GM21737 (cell line): Measurements from ENCODE around the gene GIGYF1.
"Not testable (repeated sequence)": the region's sequence is repeated elsewhere in the genome, so short reads cannot be mapped to it uniquely, and the experiment has no call there.

Source experiments
- ATAC-seq: cut with Tn5 transposase; IDR thresholded peaks from one replicate; pipeline ENCODE4 v1.9.1; 2021; ENCODE audit warnings: mild to moderate bottlenecking, moderate library complexity; ENCODE audit not compliant: unreplicated experiment

GIGYF1 gene, protein sequence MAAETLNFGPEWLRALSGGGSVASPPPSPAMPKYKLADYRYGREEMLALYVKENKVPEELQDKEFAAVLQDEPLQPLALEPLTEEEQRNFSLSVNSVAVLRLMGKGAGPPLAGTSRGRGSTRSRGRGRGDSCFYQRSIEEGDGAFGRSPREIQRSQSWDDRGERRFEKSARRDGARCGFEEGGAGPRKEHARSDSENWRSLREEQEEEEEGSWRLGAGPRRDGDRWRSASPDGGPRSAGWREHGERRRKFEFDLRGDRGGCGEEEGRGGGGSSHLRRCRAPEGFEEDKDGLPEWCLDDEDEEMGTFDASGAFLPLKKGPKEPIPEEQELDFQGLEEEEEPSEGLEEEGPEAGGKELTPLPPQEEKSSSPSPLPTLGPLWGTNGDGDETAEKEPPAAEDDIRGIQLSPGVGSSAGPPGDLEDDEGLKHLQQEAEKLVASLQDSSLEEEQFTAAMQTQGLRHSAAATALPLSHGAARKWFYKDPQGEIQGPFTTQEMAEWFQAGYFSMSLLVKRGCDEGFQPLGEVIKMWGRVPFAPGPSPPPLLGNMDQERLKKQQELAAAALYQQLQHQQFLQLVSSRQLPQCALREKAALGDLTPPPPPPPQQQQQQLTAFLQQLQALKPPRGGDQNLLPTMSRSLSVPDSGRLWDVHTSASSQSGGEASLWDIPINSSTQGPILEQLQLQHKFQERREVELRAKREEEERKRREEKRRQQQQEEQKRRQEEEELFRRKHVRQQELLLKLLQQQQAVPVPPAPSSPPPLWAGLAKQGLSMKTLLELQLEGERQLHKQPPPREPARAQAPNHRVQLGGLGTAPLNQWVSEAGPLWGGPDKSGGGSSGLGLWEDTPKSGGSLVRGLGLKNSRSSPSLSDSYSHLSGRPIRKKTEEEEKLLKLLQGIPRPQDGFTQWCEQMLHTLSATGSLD (N-terminal part only)

DNA sequence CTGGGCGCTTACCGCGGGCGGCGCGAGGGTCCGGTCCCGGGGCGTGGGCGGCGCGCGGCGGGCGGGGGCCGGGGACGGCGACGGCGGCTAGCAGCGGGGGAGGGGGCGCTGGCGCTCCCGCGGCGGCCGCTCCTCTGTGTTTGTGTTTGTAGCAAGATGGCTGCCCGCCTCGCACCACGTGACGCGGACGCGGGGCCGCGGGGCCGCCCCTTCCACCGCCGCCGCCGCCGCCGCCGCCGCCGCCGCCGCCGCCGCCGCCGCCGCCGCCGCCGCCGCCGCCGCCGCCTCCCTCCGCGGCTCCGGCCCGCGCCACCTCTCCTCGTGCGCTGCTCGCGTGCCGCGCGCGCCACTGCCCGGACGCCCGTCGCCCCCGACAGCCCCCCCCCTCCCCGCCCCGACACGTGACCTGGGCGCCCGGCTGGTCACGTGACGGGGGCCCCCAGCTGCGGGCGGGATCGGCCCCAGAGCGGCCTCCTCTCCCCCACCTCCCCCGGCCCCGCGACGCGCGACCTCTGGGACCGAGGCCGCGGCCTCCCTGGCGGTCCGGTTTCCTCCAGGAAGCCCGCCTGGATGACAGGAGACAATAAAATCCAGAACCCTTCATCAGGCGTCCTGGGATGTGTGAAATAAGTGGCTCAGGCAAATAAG is at the start of gene GIGYF1:
Gene GIGYF1, minus strand, starts transcription at position 153 of the 648 bp plus-strand sequence. CDS start 6,012 bp downstream, outside the sequence.
- peak; percentile 38 for ATAC-seq

DNA sequence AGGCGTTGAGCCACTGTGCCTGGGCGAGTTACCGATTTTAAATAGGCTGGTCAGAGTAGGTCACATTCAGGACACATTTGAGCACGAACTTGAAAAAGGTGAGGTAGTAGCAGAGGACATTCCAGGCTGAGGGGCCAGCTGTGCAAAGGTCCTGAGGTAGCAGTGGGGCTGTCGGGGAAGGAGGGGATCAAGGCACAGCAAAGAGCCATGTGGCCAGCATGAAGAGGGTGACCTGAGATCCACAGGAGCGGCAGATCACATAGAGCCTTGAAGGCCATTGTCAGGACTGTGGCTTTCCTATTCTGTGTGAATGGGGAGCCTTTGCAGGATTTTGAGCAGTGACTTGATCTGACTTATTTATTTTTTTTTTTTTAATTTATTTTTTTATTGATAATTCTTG is 45.9 kb upstream of the GIGYF1 start:
- ATAC-seq: no peak

DNA sequence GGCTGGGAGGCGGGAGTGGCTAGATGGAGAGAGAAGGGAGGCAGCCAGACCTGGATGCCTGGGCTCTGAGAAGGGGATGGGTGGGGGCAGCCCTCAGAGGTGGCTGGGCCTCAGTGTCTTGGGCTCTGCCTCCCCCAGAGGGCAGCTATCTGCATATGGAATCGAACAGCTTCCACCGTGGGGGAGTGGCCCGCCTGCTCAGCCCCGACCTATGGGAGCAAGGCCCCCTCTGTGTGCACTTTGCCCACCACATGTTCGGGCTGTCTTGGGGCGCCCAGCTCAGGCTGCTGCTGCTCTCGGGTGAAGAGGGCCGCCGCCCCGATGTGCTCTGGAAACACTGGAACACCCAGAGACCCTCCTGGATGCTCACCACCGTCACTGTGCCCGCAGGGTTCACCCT is 42.6 kb upstream of the GIGYF1 start:
- no peak for ATAC-seq

DNA sequence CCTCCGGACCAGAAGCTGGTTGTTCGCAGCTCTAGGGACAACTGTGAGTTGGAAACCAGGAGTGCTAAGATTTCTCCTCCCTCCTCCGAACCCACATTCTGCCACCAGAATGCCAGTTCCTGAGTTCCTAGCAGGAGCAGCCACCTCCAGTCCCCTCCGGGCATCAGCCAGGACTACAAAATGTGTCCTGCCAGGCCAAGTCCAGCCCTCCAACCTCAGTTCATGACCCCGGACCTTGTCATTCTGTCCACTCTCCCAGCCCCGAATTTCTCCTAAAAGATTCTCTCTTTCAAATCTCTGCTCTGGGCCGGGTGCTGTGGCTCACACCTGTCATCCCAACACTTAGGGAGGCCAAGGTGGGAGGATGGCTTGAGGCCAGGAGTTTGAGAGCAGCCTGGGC is 41.7 kb upstream of the GIGYF1 start:
- ATAC-seq: no peak

DNA sequence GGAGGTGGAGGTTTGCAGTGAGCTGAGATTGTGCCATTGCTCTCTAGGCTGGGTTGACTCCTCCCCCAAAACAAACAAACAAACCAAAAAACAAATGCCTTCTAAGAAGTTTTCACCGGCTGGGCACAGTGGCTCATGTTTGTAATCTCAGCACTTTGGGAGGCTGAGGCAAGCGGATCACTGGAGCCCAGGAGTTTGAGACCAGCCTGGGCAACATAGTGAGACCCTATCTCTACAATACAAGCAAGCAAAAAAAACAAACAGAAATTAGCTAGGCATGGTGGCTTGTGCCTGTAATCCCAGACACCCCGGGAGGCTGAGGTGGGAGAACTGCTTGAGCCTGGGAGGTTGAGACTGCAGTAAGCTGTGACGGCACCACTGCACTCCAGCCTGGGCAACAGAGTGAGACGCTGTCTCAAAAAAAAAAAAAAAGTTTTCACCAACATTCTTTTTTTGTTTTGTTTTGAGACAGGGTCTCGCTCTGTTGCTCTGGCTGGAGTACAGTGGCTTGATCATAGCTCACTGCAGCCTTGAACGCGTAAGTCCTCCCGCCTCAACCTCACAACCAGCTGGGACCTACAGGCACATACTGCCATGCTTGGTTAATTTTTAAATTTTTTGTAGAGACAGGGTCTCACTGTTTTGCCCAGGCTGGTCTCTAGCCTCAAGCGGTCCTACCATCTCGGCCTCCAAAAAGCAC is 38.0 kb upstream of the GIGYF1 start:
- ATAC-seq: no peak

DNA sequence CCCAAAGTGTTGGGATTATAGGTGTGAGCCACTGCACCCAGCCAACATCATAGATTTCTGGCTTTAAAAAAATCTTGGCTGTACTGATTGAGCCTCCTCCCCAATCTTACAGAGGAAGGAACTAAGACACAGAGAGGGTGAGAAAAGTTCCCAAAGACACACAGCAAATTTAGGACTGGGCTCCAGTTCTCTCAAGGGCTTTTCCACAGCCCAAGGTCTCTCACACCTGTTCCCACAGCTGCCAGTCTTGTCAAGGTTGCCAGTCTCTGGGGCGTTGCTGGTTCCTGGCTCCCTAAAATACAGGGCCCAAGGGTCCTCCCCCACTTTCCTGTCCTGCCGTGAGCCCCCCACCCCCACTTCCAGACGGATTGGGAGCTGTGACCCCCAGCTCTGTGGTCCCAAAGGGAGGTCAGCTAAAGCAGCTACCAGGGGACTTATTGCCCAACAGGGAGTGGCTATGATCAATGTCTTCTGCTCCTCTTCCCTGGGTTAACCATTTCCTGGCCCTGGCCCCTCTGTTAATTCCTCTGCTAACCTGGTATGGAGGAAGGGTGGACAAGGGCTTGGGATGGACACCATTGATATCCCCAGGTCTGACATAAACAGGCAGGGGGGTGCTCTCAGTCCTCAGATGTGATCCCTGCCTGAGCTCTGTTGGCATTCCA is 36.2 kb upstream of the GIGYF1 start:
- no peak for ATAC-seq

DNA sequence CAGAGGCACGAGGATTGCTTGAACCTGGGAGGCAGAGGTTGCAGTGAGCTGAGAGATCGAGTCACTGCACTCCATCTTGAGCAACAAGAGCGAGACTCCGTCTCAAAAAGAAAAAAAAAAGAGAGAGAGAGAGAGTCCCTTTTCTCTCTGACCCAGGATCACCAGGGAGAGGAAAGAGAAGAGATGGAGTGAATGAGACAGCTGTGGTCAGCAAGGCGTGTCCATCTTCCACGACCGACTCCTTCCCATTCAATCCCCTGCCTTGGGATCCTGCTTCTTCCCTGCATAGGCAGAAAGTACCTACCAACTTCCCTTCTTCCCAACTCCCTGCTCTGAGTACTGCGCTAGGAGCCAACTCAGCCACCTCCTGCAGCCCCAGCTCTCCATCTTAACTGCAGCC is 34.1 kb upstream of the GIGYF1 start:
- ATAC-seq: no peak

DNA sequence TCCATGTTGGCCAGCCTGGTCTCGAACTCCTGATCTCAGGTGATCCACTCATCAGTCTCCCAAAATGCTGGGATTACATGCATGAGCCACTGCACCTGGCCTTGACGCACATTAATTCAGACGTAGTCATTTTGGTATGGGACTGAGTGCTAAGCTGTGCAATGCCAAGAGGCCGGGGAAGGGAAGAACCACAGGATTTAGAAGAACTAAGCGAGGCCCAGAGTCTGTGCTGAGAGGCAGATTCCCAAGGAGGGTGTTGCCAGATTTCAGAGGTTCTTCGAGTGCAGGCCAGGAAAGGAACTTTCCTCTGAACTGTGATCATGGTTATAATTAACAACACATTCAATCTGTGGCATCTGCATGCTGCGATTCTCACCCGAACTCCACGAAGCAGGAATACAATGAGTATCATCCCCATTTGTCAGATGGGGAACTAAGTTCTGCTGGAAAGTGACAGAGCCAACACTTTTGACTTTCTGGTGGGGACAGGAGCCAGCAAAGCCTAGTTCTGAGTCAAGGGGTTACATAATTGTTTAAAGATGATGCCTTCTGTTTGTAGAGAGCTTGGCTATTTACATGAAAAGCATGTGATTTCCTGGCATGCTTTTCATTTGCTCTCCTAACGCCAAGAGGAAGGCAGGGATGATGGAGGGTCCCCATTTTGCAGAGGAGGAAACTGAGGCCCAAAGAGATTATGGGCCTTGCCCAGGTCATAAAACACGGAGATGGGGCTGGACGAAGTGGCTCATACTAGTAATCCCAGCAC is 33.1 kb upstream of the GIGYF1 start:
- no peak for ATAC-seq

DNA sequence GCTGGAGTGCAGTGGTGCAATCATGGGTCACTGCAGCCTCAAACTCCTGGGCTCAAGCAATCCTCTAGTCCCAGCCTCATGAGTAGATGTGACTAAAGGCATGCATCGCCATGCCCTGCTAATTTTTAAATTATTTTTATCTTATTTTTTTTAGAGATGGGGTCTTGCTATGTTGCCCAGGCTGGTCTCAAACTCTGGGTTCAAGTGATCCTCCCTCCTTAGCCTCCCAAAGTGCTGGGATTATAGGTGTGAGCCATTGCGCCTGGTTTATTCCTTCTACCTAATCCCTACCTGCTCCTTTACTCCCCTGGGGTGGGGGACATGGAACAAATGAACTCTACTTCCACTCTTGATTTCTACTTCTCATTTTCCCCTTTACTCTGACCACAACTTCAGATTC is 30.3 kb upstream of the GIGYF1 start:
- ATAC-seq: not testable (repeated sequence)

DNA sequence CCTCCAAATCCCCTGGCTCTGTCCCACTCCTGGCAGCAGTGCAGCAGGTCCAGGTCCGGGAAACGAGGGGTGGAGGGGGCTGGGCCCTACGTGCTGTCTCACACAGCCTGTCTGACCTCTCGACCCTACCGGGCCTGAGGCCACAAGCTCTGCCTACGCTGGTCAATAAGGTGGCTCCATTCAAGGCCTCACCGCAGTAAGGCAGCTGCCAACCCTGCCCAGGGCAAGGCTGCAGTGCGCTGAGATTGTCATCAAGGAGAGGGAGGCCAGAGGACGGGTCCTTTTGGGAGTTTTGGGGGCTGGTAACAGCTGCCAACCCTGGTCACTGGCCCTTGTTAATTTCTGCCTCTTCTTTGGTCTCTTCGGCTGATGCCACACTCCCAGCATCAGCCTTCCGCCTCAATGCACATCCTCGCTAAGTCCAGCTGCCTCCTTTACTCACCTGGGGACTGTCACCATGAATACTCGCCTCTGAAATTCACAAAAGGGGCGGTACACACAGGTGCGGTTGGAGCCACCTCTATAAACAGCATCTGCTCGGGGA is 29.8 kb upstream of the GIGYF1 start:
- no peak for ATAC-seq

DNA sequence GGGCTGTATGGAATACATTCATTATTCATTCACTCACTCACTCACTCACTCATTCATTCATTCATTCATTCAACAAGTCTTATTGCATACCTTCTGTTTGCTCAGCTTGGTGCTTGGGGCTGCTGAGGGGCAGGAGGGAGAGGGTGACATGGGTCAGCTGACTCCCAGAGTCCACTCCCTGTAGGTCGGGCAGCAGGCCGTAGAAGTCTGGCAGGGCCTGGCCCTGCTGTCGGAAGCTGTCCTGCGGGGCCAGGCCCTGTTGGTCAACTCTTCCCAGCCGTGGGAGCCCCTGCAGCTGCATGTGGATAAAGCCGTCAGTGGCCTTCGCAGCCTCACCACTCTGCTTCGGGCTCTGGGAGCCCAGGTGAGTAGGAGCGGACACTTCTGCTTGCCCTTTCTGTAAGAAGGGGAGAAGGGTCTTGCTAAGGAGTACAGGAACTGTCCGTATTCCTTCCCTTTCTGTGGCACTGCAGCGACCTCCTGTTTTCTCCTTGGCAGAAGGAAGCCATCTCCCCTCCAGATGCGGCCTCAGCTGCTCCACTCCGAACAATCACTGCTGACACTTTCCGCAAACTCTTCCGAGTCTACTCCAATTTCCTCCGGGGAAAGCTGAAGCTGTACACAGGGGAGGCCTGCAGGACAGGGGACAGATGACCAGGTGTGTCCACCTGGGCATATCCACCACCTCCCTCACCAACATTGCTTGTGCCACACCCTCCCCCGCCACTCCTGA is 28.6 kb upstream of the GIGYF1 start:
- no peak for ATAC-seq

DNA sequence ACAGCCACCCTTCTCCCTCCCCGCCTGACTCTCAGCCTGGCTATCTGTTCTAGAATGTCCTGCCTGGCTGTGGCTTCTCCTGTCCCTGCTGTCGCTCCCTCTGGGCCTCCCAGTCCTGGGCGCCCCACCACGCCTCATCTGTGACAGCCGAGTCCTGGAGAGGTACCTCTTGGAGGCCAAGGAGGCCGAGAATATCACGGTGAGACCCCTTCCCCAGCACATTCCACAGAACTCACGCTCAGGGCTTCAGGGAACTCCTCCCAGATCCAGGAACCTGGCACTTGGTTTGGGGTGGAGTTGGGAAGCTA is 27.4 kb upstream of the GIGYF1 start:
- no peak for ATAC-seq

DNA sequence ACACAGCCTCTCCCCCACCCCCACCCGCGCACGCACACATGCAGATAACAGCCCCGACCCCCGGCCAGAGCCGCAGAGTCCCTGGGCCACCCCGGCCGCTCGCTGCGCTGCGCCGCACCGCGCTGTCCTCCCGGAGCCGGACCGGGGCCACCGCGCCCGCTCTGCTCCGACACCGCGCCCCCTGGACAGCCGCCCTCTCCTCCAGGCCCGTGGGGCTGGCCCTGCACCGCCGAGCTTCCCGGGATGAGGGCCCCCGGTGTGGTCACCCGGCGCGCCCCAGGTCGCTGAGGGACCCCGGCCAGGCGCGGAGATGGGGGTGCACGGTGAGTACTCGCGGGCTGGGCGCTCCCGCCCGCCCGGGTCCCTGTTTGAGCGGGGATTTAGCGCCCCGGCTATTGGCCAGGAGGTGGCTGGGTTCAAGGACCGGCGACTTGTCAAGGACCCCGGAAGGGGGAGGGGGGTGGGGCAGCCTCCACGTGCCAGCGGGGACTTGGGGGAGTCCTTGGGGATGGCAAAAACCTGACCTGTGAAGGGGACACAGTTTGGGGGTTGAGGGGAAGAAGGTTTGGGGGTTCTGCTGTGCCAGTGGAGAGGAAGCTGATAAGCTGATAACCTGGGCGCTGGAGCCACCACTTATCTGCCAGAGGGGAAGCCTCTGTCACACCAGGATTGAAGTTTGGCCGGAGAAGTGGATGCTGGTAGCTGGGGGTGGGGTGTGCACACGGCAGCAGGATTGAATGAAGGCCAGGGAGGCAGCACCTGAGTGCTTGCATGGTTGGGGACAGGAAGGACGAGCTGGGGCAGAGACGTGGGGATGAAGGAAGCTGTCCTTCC is 26.8 kb upstream of the GIGYF1 start:
- ATAC-seq: no peak

DNA sequence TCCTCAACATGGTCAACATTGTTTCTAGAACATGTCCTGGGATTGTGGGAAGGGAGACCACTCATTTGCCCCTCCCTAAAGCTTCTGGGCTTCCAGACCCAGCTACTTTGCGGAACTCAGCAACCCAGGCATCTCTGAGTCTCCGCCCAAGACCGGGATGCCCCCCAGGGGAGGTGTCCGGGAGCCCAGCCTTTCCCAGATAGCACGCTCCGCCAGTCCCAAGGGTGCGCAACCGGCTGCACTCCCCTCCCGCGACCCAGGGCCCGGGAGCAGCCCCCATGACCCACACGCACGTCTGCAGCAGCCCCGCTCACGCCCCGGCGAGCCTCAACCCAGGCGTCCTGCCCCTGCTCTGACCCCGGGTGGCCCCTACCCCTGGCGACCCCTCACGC is 26.2 kb upstream of the GIGYF1 start, which contains the start of gene EPO:
Gene EPO, plus strand, starts transcription at position 190 of the 392 bp plus-strand sequence. CDS start 513 bp downstream, outside the sequence.
- no peak for ATAC-seq

DNA sequence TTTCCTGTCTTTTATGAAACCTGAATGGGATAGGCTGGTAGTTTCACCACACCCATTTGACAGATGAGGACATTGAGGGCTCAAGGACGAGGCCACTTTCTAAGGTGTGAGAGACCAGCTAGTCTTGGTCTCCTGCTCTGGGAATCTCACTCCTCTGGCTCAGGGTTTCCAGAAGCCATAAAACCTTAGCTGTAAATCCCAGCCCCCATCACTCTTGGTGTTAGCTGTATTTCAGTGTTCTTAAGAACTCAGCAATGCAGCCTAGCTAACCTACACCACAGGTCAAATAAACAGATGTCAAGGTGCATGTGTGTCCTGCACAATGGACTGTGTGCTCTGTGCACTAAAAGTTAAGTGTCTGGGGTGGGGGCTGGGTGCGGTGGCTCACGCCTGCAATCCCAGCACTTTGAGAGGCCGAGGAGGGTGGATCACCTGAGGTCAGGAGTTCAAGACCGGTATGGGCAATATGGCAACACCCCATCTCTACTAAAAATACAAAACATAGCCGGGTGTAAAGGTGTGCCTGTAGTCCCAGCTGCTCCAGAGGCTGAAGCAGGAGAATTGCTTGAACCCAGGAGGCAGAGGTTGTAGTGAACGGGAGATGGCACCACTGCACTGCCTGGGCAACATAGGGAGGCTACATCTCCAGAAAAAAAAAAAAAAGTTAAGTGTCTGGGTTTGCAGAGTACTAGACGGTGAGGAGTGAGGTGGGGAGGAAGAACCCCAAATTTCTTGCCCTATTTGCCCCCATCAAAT is 25.7 kb upstream of the GIGYF1 start:
- ATAC-seq: no peak

DNA sequence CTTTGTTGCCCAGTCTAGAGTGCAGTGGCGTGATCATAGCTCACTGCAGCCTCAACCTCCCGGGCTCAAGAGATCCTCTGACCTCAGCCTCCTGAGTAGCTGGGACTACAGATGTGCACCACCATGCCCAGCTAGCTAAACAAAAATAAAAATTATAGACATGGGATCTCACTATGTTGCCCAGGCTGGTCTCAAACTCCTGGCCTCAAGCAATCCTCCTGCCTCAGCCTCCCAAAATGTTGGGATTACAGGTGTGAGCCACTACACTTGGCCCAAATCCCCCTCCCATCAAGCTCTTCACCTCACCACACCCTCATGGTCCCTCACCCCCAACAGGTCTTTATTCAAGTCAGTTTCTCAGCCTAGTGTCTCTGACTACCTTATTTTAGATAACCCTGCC is 23.0 kb upstream of the GIGYF1 start:
- ATAC-seq: not testable (repeated sequence)

DNA sequence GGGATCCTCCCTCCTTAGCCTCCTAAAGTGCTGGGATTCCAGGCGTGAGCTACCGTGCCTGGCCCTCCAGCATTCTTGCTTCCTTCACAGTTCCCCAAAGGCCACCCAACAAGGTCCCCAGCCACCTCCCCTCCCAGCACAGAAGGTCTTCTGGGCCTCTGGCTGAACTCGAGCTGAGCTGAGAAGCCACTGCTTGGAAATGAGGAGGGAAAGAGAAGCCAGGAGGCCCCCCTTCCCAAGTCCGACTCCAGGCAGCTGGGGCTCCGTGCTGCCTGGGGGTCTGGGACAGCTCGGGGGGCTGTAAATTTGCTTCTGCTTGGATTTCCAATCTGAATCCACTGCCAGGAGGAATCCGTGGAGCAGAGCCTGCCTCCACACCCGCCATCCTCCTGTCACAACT is 20.7 kb upstream of the GIGYF1 start:
- no peak for ATAC-seq
